Measurements from ENCODE around the gene TRAPPC12. TPM values are rescaled to one million over a fixed set of nuclear protein-coding genes. Genes with fewer than 3 reads are reported as not detected.
"Not testable (repeated sequence)": the region's sequence is repeated elsewhere in the genome, so short reads cannot be mapped to it uniquely, and the experiment has no call there.

The TRAPPC12 gene
- total RNA-seq, 2 donors from 2014 or later, result 66.5 to 80.4 TPM

DNA sequence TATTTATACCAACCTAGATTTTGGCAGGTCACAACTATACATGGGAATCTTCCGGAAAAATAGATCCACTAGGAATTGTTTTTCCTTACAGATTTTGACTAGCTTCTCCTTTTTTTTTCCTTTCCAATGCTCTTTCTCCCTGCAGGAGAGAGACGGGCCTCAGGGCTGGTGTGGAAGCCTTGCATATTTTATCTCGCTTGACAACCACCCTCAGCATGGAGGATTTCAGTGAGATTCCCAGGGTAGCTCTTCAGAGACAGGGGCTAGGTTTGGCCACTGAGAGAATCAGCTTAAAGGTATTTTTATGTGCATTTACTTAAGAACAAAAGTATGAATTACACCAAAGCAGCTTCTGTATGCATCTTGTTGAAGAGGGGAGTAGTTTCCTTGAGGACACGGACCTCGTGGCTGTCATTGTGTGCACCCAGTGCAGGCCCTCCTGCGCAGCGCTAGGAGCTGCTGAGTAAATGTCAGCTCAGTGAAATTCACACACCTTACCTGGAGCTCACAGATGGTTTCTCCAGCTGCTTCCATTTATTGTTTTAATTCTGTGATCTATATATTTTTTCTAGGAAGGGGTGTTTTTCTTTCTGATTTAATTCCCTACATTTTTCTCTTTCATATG is 54.4 kb downstream of the TRAPPC12 start:
- no peak overlapping the region for H3K27ac Mint-ChIP-seq

DNA sequence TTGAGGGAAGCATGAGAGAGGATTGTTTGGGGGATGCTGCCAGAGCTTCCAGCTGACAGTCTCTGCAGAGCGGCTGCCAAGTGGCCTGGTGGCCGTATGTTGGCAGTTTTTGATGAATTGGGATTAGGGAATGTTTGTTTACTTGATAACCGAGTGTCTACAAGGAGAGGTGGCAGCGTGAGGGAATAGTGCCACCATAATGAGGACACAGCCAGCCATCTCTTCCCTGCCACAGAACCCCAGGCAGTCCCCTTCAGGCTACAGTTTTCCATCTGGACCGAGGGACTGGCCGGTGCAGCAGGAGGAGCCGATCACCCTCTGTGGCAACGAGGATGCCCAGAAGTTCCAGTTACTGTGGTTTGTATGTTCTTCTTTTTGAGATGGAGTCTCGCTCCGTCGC is 55.2 kb downstream of the TRAPPC12 start:
- Mint-ChIP-seq H3K36me3 (ENCODE audit: low read depth) (peaks cover 2% of the 10 kb centered on the region), H3K27me3 (no peaks in the 10 kb centered on the region), H3K4me3 (no peak overlapping the region), H3K4me1 (peaks cover 9% of the 10 kb centered on the region), H3K27ac (no peak overlapping the region)
- no peaks in the 10 kb centered on the region for H3K9me3 ChIP-seq (ENCODE audit: control insufficient read depth, low read length, poor library complexity, severe bottlenecking)
- DNase-seq, result no peak
- no peak for ATAC-seq

More for the DNA sequence above, 54.4 kb downstream of the TRAPPC12 start:
- ATAC-seq (no peak), DNase-seq (no peak)
- Mint-ChIP-seq H3K36me3 (ENCODE audit: low read depth) (peaks cover 2% of the 10 kb centered on the region), H3K4me3 (no peak overlapping the region), H3K4me1 (peaks cover 2% of the 10 kb centered on the region), H3K27me3 (no peaks in the 10 kb centered on the region)
- H3K9me3 ChIP-seq (ENCODE audit: control insufficient read depth, low read length, poor library complexity, severe bottlenecking), result no peaks in the 10 kb centered on the region

DNA sequence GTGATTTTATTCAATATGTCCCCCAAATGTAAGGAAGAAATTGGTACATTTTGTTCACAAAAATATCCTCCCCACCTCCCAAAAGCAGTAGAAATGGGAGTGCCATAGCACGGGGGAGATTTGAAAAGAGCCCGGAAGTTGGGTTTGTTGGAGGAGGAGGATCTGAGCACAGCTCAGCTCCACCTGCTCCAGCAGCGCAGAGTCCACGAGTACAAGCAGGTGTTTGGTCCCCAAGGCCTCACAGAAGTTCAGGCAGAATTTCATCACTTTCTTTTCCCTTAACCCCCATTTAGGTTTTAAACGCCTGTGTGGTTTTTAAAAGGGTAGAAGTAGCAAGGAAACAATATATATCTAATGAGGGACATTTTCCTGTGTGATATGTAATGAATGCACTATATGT is 56.0 kb downstream of the TRAPPC12 start:
- ATAC-seq (no peak), DNase-seq (no peak)
- Mint-ChIP-seq H3K4me1 (peaks cover 17% of the 10 kb centered on the region), H3K4me3 (no peak overlapping the region), H3K36me3 (ENCODE audit: low read depth) (peaks cover 2% of the 10 kb centered on the region), H3K27ac (no peak overlapping the region), H3K27me3 (no peaks in the 10 kb centered on the region)
- H3K9me3 ChIP-seq (ENCODE audit: control insufficient read depth, low read length, poor library complexity, severe bottlenecking), result no peaks in the 10 kb centered on the region

DNA sequence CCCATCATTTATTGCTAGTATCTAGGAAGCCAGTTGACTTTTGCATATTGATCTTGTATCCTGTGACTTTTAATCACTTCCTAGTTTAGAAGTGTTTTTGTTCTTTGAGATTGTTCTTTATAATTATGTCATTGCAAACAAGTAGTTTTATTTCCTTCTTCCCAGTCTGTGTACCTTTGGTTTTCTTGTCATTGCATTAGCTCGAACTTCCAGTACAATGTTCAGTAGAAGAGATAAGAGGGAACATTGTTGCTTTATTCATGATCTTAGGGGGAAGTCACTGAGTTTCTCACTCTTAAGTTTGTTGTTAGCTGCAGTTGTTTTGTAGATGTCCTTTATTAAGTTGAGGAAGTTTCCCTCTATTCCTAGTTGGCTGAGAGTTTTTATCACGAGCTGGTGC is 61.0 kb downstream of the TRAPPC12 start:
- Mint-ChIP-seq H3K27me3 (no peaks in the 10 kb centered on the region), H3K36me3 (ENCODE audit: low read depth) (no peaks in the 10 kb centered on the region), H3K4me1 (peaks cover 30% of the 10 kb centered on the region), H3K4me3 (no peak overlapping the region), H3K27ac (peak overlapping the region; percentile 37)
- H3K9me3 ChIP-seq (ENCODE audit: control insufficient read depth, low read length, poor library complexity, severe bottlenecking), result no peaks in the 10 kb centered on the region
- ATAC-seq, result no peak
- no peak for DNase-seq

DNA sequence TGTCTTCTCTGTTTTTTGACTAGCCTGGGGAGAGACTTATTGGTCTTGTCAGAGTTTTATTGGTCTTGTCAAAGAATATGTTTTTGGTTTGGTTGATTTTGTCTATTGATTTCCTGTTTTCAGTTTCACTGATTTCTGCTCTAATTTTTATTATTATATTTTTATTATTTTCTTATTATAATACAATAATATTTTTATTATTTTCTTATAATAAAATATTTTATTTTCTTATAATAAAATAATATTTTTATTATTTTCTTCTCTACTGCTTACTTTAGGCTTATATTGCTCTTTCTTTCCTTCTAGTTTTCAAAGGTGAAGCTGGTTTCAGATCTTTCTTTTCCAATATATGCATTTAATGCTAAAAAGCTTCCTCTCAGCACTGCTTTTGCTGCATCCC is 62.0 kb downstream of the TRAPPC12 start:
- Mint-ChIP-seq H3K4me3 (no peak overlapping the region), H3K36me3 (ENCODE audit: low read depth) (no peaks in the 10 kb centered on the region), H3K27me3 (no peaks in the 10 kb centered on the region), H3K27ac (no peak overlapping the region), H3K4me1 (peaks cover 30% of the 10 kb centered on the region)
- no peak for DNase-seq
- no peaks in the 10 kb centered on the region for H3K9me3 ChIP-seq (ENCODE audit: control insufficient read depth, low read length, poor library complexity, severe bottlenecking)
- ATAC-seq, result no peak

DNA sequence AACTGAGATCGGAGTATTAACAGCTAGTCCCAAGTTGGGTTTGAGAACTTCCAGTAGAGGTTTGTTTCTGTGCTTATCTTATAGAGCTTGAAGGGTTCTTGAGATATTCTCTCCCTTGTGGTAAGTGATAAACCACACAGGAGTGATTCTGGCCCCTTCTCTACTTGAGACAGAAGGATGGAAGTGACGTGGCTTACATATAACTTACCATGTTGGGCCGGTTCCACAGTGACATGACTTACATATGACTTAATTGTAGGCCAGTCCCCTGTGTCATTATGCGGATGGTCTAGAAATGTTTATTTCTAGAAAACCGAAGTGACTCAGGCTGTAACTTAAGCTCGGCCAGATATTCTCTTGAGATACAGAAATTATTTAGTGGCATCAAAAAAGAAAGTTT is 62.7 kb downstream of the TRAPPC12 start:
- DNase-seq (no peak), ATAC-seq (no peak)
- no peaks in the 10 kb centered on the region for H3K27me3 Mint-ChIP-seq
- H3K27ac Mint-ChIP-seq, result no peak overlapping the region
- H3K36me3 Mint-ChIP-seq (ENCODE audit: low read depth), result no peaks in the 10 kb centered on the region
- peaks cover 30% of the 10 kb centered on the region for H3K4me1 Mint-ChIP-seq
- no peaks in the 10 kb centered on the region for H3K9me3 ChIP-seq (ENCODE audit: control insufficient read depth, low read length, poor library complexity, severe bottlenecking)
- H3K4me3 Mint-ChIP-seq, result no peak overlapping the region

DNA sequence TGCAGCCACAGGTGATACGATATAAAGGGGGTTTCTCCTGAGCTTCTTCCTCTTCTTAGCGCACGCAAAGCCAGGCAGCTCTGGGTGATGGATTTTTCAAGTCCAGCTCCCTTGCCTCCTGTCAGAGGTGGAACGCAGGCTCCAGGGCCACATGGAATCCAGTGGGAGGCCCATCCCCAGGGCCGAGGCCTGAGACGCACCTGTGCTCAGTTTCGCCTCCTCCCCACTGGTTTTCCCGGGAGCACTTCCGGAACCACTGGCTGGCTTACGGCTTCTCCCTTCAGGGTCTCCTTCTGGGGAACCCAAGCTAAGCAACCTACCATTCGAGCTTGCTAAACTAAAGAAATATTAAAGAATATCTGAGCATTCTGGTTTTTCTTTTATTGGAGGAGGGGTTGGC is 63.6 kb downstream of the TRAPPC12 start:
- DNase-seq (no peak), ATAC-seq (no peak)
- no peak overlapping the region for H3K27ac Mint-ChIP-seq
- no peak overlapping the region for H3K4me3 Mint-ChIP-seq
- no peaks in the 10 kb centered on the region for H3K27me3 Mint-ChIP-seq
- H3K9me3 ChIP-seq (ENCODE audit: control insufficient read depth, low read length, poor library complexity, severe bottlenecking), result no peaks in the 10 kb centered on the region
- H3K4me1 Mint-ChIP-seq, result peaks cover 30% of the 10 kb centered on the region
- H3K36me3 Mint-ChIP-seq (ENCODE audit: low read depth), result no peaks in the 10 kb centered on the region

DNA sequence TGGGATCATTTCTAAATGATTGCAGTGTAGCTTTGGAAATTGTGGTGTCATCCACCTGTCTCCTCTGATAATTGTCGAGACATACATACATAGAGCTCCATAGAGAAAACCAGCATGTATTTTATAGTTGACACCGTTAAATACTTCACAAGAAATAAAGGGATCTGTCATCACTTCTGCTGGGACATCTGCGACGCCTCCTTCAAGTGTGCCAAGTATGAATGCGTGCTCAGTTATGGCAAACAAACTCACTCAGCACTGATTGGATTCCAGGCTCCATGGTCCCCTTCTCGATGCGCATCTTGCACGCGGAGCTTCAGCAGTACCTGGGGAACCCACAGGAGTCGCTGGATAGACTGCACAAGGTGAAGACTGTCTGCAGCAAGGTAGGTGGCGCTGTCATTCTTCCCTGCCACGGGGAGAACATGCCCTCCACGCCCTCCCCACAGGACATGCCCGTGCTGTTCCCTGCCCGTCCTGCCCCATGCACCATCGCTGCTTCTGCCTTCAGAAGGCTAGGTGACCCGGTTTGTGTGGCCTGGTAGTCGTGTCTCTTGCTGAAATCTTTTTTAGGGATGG is 64.1 kb downstream of the TRAPPC12 start:
- Mint-ChIP-seq H3K36me3 (ENCODE audit: low read depth) (no peaks in the 10 kb centered on the region), H3K27me3 (no peaks in the 10 kb centered on the region), H3K27ac (no peak overlapping the region), H3K4me1 (peaks cover 28% of the 10 kb centered on the region), H3K4me3 (no peak overlapping the region)
- no peaks in the 10 kb centered on the region for H3K9me3 ChIP-seq (ENCODE audit: control insufficient read depth, low read length, poor library complexity, severe bottlenecking)
- DNase-seq, result no peak
- no peak for ATAC-seq

DNA sequence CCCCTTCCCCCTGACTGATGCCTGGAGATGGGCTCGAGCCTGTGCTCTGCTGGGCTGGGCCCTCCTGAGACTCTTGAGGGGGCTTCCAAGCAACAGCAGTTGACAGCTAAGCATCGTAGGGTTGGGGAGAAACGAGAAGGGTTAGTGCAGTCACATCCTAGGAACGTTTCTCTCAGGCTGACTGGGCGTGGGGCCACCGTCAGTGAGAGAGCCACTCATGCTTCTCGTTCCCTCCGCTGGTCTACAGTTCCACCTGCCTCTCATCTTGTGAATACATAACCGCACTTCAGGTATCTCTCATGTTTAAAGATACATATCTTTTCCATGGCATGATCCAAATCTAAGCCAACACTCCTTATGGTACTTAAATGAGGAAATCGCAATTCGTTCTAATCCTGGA is 66.4 kb downstream of the TRAPPC12 start:
- peaks cover 9% of the 10 kb centered on the region for H3K4me1 Mint-ChIP-seq
- no peak overlapping the region for H3K4me3 Mint-ChIP-seq
- H3K9me3 ChIP-seq (ENCODE audit: control insufficient read depth, low read length, poor library complexity, severe bottlenecking), result no peaks in the 10 kb centered on the region
- H3K36me3 Mint-ChIP-seq (ENCODE audit: low read depth), result peaks cover 3% of the 10 kb centered on the region
- DNase-seq, result no peak
- ATAC-seq, result no peak
- H3K27me3 Mint-ChIP-seq, result no peaks in the 10 kb centered on the region
- no peak overlapping the region for H3K27ac Mint-ChIP-seq

DNA sequence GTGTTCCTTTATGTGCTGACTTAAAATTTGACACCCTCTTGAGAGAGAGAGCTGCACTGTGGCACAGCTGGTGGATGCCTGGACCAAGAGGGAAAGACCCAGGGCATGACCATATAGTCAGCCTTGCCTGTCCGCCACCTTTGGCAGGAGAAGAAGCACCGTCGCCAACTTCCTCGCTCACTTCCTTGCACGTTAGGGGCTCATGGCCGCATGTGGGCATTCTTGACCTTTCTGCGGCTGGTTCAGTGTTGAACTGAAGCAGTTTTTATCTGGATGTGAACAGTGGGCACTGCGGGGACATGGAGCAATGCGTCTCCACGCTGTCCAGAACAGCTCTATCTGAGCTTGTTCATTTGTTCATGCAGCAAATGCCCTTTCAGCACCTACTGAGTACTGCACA is 66.9 kb downstream of the TRAPPC12 start:
- no peak overlapping the region for H3K27ac Mint-ChIP-seq
- H3K4me3 Mint-ChIP-seq, result no peak overlapping the region
- H3K9me3 ChIP-seq (ENCODE audit: control insufficient read depth, low read length, poor library complexity, severe bottlenecking), result no peaks in the 10 kb centered on the region
- no peaks in the 10 kb centered on the region for H3K27me3 Mint-ChIP-seq
- H3K4me1 Mint-ChIP-seq, result peaks cover 8% of the 10 kb centered on the region
- DNase-seq (no peak), ATAC-seq (no peak)
- H3K36me3 Mint-ChIP-seq (ENCODE audit: low read depth), result peaks cover 3% of the 10 kb centered on the region

DNA sequence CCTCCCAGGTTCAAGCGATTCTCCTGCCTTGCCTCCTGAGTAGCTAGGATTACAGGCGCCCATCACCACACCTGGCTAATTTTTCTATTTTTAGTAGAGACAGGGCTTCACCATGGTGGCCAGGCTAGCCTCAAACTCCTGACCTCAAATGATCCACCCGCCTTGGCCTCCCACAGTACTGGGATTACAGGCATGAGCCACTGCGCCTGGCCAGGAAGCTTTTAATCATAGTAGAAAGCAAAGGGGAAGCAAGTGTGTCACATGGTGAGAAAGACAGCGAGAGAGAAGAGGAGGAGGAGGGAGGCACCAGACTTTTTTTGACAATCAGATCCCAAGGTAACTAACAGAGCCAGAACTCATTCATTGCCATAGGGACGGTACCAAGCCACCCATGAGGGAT is 67.7 kb downstream of the TRAPPC12 start:
- H3K27me3 Mint-ChIP-seq; DNase-seq; ATAC-seq; H3K27ac Mint-ChIP-seq; H3K36me3 Mint-ChIP-seq (ENCODE audit: low read depth); H3K4me1 Mint-ChIP-seq; H3K9me3 ChIP-seq (ENCODE audit: control insufficient read depth, low read length, poor library complexity, severe bottlenecking); H3K4me3 Mint-ChIP-seq: not testable (repeated sequence)

DNA sequence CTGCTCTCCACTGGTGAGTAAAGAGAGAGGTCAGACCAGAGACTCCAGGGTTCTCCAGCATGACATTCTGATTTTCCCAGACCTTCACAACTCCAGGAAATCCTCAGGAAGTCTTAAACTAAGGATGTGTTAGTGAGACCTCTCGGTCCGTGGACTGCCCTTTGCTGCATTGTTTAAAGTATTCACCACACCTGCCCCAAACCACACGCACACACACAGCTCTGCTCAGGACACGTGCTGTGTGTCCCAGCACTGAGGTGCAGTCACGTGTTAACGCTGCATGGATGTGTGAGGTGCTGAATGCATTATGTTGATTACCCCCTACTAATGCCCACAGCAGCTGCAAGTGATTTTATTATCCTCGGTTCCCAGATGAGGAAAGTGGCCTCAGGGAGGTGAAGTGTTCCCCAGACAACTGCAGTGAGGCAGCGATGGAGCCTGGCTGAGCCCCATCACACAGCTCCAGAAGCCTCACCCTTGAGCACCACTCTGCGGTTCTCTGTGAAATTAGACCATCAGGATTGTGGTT is 68.4 kb downstream of the TRAPPC12 start:
- no peaks in the 10 kb centered on the region for H3K27me3 Mint-ChIP-seq
- H3K27ac Mint-ChIP-seq, result peak overlapping the region; percentile 27
- DNase-seq (no peak), ATAC-seq (no peak)
- no peaks in the 10 kb centered on the region for H3K9me3 ChIP-seq (ENCODE audit: control insufficient read depth, low read length, poor library complexity, severe bottlenecking)
- H3K4me1 Mint-ChIP-seq, result peaks cover 3% of the 10 kb centered on the region
- no peak overlapping the region for H3K4me3 Mint-ChIP-seq
- H3K36me3 Mint-ChIP-seq (ENCODE audit: low read depth), result peaks cover 3% of the 10 kb centered on the region

DNA sequence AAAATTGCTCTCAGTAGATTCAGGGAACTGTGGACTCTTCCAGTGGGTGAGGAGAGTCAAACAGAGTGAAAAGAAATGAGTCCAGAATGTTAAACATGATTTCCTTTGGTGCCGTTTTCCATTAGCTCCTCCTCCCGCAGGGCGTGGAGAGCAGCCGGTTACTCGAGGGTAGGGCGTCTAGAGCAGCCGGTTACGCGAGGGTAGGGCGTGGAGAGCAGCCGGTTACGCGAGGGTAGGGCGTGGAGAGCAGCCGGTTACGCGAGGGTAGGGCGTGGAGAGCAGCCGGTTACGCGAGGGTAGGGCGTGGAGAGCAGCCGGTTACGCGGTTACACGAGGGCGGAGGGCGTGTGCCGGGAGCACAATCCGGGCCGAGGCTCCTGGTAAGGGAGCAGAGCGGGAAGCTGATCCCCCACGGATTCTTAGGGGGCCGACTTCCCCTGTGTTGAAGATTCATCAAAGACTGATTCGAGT is 69.0 kb downstream of the TRAPPC12 start:
- H3K4me1 Mint-ChIP-seq; H3K27me3 Mint-ChIP-seq; H3K36me3 Mint-ChIP-seq (ENCODE audit: low read depth); H3K9me3 ChIP-seq (ENCODE audit: control insufficient read depth, low read length, poor library complexity, severe bottlenecking); DNase-seq; ATAC-seq; H3K4me3 Mint-ChIP-seq: not testable (repeated sequence)
- peak overlapping the region; percentile 27 for H3K27ac Mint-ChIP-seq

DNA sequence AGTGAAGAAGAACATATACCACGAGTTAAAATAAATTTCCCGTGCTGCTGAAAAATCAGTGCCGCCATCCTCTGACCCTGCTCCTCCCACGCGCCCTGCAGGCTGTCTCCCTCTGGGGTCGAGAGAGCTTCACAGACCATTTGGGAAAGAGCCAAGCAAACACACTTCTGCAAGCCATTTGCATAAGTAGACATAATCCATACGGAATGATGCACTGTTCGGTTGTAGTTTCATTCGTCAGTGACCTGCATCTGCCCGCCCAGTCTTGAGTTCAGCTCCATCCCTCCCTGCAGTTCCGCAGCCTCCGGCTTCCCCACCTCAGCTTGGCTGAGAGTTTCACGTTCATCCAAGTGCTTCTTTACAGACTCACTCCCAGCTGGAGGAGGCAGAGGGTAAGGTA is 69.6 kb downstream of the TRAPPC12 start:
- no peak for ATAC-seq
- H3K36me3 Mint-ChIP-seq (ENCODE audit: low read depth), result peaks cover 3% of the 10 kb centered on the region

More for the DNA sequence above, 69.6 kb downstream of the TRAPPC12 start:
- H3K9me3 ChIP-seq (ENCODE audit: control insufficient read depth, low read length, poor library complexity, severe bottlenecking), result no peaks in the 10 kb centered on the region
- Mint-ChIP-seq H3K4me3 (no peak overlapping the region), H3K27me3 (no peaks in the 10 kb centered on the region), H3K27ac (no peak overlapping the region), H3K4me1 (peaks cover 3% of the 10 kb centered on the region)
- no peak for DNase-seq
